Cerebellar cortex (tissue), 1 donor: Measurements from ENCODE around the gene IGFBP6.
"Not testable (repeated sequence)": the region's sequence is repeated elsewhere in the genome, so short reads cannot be mapped to it uniquely, and the experiment has no call there.

Experiments
- DNase-seq: peaks from one replicate; pipeline ENCODE4 v3.0.0-alpha.2; 2015; ENCODE audit warnings: low spot score

IGFBP6 gene

GRCh38 chr12:53070877-53071492 is 26.5 kb upstream of the IGFBP6 start:
- DNase-seq, result no peak

DNA sequence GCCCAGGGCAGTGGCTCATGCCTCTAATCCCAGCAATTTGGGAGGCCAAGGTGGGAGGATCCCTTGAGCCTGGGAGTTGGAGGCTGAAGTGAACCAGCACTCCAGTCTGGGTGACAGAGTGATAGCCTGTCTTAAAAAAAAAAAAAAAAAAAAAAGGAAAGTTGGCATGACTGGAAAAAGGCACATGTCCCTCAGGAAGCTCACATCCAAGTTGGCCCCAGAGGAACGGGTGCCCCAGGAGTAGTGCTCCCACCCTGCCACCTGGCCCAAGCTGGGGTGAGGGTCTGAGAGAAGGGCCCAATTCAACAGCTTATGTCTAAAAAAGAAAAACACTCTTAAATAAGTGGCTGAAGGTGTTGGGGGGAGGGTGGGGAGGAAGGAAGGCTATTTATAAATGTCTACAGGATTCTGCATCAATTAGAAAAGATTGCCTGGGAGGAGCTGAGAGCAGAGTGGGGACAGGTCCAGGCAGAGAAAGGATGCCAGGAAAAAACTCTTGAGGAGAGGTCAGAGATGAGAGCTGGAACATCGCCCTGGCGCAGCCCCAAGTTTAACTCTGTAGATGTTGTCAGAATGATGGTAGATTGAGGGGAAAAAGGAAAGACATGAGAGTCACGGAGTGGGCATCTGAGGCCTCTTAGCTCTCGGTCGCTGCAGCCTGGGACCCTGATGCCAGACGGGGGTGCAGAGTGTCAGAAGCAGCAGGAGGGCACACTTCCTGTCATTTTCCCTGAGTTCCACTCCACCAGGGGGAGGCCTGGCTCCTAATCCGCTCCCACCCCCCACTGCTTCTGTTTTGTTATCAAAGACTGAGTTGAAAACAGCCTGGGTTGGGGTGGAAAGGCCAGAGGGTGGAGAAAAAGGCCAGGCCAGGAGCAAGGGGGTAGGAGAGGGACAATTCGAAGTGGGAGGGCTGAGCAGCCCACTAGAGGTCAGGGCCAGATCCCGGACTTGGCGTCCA is 25.6 kb upstream of the IGFBP6 start:
- DNase-seq, result no peak

- DNase-seq, result no peak
These were observed 23.6 kb upstream of the IGFBP6 start for GRCh38 chr12:53073881-53074280.

DNA sequence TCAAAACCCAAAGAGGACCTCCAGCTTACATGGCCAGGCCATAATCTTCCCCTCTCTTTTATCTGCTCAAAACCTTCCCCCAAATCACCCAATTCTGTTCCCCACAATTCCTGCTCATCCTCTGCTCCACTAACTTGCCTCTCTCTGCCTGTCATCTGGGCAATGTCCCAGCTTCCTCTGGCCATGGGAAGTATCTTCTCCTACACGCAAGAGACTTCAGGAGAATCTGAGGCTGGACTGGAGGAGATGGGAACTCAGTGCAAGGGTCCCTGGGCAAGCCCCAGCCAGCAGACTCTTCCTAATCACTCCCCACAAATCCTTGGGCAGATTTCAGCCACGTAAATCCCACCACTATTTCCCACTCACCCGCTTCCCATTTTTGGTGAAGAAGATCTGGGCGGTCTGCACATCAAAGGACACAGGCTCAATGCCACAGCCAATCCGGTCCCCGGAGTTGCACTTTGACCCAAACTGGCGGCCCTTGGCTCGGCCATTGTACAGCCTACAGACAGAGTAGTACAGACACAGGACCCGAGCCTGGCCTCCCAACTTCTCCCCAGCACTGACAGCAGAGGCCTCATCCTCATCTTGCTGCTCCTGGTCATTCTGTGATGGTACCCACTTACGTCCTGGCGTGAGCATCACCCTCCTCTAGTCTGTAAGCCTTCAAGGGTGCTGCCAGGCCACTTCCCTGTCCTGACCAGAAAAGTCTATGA is 23.0 kb upstream of the IGFBP6 start:
- no peak for DNase-seq

DNA sequence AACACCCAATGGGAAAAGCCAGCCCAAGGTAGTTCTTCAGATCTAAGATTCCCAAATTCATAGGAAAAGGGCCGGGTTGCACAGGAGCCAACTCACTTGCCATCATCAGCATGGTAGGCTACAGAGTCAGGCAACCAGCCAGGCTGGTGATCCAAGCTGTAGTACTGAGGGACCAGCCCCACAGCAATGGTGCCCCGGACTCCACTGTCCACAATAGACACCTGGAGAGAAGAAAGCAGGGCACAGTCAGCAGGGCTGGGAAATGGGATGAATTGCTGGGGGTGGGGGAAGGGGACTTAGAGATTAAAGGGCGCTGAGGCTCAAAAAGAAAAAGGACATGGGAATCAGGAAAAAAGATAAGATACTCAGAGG is 22.5 kb upstream of the IGFBP6 start:
- DNase-seq, result no peak

GRCh38 chr12:53076461-53076860 is 21.0 kb upstream of the IGFBP6 start:
- no peak for DNase-seq

- DNase-seq, result no peak
These were observed 20.4 kb upstream of the IGFBP6 start for GRCh38 chr12:53077030-53077429.

GRCh38 chr12:53078425-53079225 is 18.8 kb upstream of the IGFBP6 start:
- DNase-seq, result peak; percentile 37

DNA sequence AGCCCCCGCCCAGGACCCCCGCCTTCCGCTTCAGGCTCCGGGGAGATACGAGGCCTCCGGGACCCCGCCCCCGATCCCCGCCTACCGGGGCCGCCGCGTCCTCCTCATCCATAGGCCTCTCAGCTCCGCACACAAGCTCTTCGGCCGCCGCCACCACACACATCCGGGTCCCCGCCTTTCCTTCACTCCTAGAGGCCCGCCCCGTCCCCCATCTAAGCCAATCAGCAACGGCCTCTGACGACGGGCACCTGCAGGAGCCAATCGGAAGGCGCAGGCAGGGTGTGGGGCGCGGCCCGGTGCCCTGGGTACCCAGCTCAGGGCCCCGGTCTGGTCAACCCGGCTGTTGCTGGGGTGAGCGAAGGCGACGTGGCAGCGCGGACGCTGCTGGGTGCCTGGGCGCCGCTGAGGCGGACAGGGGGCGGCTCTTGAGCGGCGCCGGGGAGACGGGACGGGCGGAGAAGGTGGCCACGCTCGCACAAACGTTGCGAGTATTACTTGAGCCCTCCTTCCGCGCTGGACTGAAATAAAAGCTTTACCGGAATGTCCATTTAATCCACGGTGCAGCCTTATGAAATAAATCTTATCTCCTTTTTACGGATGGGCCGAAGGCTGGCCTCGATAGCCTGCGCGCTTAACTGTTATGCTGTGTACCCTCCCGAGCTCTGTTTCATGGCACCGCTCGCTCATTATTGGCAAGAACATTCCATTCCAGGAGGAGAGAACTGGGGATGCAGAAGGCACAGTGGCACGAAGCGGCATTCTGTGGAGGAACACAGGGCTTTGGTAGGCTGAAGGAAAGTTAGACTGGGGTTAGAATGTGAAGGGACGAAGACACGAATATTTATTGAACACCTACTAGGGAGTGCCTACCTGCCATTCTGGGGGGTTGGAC is 18.0 kb upstream of the IGFBP6 start, which contains the start of gene SPRYD3:
Gene SPRYD3, minus strand, starts transcription at position 165 of the 892 bp plus-strand sequence. Its CDS starts 57 bp downstream, at position 108.
- peak; percentile 97 for DNase-seq

DNA sequence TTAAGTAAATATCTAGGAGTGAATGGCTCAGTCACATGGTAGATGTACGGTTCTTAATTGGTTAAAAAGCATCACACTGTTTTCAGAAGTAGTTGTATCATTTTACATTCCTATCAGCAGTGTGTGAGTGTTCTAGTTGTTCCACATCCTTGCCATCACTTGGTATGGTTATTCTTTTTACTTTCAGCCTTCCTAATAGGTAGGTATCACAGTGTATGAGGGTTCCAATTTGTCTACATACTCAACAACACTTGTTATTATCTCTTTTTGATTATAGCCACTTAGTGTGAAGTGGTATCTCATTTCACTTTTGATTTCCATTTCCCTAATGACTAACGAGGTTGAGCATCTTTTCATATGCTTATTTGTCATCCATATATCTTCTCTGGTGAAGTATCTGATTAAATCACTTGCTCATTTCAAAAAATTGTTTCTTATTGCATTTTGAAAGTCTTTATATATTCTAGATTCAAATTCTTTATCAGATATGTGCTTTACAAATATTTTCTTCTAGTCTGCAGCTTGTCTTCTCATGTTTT is 14.8 kb upstream of the IGFBP6 start:
- no peak for DNase-seq

GRCh38 chr12:53086361-53086760 is 11.1 kb upstream of the IGFBP6 start:
- DNase-seq, result no peak

DNA sequence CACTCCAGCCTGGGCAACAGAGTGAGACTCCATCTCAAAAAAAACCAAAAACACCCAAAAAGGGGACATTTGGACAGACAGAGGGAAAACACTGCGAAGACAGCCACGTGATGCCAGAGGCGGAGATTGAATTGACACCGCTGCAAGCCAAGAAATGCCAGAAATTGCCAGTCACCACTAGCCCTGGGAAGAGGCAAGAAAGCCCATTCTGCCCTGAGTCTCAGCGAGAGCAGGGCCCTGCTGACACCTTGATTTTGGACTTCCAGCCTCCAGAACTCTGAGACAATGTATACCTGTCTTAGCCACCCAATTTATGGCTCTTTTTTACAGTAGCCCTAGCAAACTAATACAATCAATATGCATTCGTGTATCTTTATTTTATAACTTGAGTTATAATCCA is 7.4 kb upstream of the IGFBP6 start:
- no peak for DNase-seq

GRCh38 chr12:53090554-53090953 is 6.9 kb upstream of the IGFBP6 start:
- no peak for DNase-seq

- no peak for DNase-seq
These were observed 5.7 kb upstream of the IGFBP6 start for GRCh38 chr12:53091756-53092155.

GRCh38 chr12:53093777-53094393 is 3.6 kb upstream of the IGFBP6 start:
- no peak for DNase-seq

- no peak for DNase-seq
These were observed 3.1 kb upstream of the IGFBP6 start for GRCh38 chr12:53094394-53094787.

DNA sequence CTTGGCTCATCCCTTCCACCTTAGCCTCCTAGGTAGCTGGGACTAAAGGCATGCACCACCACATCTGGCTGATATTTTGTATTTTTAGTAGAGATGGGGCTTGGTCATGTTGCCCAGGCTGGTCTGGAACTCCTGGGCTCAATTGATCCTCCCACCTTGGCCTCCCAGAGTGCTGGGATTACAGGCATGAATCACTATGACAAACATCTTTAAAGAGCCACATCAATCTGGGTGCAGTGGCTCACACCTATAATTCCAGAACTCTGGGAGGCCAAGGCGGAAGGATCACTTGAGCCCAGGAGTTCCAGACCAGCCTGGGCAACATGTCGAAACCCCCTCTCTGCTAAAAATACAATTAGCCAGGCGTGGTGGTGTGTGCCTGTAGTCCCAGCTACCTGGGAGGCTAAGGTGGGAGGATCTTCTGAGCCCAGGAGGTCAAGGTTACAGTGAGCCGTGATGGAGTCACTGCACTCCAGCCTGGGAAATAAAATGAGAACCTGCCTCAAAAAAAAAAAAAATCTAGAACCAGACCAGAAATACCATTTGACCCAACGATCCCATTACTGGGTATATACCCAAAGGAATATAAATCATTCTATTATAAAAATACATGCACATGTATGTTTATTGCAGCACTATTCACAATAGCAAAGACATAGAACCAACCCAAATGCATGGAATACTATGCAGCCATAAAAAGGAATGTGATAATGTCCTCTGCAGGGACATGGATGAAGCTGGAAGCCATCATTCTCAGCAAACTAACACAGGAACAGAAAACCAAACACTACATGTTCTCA is 2.5 kb upstream of the IGFBP6 start:
- not testable (repeated sequence) for DNase-seq

DNA sequence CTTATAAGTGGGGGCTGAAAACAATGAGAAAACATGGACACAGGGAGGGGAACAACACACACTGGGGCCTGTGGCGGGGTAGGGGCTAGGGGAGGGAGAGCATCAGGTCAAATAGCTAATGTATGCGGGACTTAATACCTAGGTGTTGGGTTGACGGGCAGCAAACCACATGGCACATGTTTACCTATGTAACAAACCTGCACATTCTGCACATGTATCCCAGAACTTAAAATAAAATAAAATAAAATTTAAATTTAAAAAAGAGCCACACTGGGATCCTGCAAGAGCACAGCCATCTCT is 1.9 kb upstream of the IGFBP6 start:
- not testable (repeated sequence) for DNase-seq

DNA sequence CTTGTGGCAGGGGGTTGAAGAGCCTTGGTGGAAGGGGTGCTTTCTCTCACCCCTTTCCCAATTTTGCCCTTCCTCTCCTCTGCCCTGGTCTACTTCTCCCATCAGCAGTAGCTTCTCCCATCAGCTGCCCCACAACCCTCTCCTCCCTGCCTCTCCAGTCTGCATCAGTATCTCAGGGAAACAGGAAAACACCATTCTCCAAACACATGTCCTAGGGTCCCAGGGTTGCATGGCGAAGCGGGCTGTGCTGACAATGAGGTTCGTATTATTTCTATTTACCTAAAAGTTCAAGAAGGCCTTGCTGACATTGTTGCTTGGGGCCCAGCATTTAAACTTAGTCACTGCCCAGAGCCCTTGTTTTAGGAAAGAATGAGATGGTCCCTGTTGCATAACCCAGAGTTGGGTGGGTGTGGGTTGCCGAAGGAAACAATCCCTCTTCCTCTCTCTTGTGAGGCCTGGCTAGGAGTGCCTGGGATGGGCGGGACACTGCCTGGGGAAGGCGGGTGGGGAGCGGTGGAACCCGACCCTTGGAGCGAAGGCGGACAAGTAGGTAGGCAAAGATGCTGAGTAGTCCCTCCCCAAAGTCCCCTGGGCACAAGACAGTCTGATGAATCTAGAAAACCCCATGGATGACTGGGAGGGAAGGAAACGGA is 1.3 kb upstream of the IGFBP6 start:
- no peak for DNase-seq
